22Rv1 (cell line): ENCODE measurements around the gene NOTCH1.

Experiments
- H3K27ac ChIP-seq: fragments of 450-650 bp; 2 replicates; pipeline ENCODE4 v1.5.1; 2017
- CTCF ChIP-seq: fragments of 450-650 bp; IDR thresholded peaks from 2 replicates; pipeline ENCODE4 v1.5.1; 2017; ENCODE audit warnings: mild to moderate bottlenecking
- ZFX ChIP-seq: fragments of 450-650 bp; IDR thresholded peaks from 2 replicates; pipeline ENCODE4 v1.6.1; 2017; ENCODE audit warnings: antibody characterized with exemption, borderline replicate concordance

NOTCH1 gene

GRCh38 chr9:136476369-136477150 is 69.3 kb downstream of the NOTCH1 start:
- no peak for TF ChIP-seq ZFX
- TF ChIP-seq CTCF, result no peak
- H3K27ac ChIP-seq, result no peak overlapping the region

DNA sequence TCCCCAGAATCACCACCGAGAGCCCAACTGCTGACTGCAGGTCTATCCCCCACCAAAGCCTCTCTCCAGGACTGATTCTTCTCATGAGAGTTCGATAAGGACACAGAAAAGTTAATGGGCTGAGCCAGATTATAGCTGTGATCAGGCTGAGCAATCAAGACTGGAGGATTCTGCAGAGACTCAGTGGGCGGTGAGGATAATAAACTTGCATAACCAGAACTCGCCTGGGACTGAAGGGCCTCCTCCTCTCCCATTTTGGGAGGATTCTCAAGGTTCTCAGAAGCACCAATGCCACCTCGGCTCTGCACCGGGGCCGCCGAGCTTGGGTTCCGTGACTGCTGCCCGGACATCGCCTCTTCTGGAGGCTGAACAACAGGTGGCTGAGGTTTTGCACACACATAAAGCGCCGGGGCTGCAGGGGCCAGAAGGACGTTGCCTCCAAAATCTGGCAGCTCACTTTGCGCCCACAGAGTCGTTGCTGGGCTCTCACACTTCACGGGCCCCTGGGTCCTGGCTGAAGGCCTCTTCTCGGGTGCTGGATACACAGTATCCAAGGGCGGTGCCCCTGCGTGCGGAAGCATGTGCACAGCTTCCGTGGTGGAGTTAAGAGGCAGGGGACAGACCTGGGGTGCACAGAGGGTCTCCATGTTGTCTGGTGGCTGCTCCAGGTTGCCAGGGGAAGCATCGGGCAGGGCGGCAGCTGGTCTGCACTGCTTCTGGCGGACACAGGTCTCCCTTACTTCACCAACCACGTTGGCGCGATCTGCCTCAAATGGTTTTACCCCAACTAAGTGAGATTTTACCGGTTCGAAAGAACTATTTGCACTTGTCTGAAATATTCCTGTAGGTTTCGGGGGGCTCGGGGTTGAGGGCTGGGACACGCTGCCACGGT is 70.6 kb downstream of the NOTCH1 start:
- H3K27ac ChIP-seq, result no peak overlapping the region
- no peak for TF ChIP-seq CTCF
- TF ChIP-seq ZFX, result no peak

- no peak overlapping the region for H3K27ac ChIP-seq
- TF ChIP-seq CTCF (no peak), ZFX (no peak)
Observed at GRCh38 chr9:136474021-136474640, 71.7 kb downstream of the NOTCH1 start.

DNA sequence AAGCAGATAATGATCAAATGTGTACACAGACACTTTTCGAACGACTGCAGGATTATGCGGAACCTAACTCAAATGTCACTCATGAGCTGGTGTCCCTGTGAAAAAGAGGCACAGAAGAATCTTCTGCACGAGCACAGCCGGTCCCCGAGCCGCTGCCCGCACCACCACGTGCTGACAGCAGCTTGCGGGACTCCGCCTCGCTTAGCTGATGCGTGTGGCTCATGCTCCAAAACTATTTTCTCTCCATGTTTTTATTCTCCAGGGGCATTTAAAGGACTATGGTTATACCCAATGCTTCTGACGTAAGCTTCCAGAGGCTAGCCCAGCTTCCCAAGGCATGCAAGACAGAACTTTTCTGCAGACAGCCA is 72.5 kb downstream of the NOTCH1 start:
- TF ChIP-seq CTCF (no peak), ZFX (no peak)
- no peak overlapping the region for H3K27ac ChIP-seq

- H3K27ac ChIP-seq, result no peak overlapping the region
- TF ChIP-seq CTCF (no peak), ZFX (no peak)
Observed at GRCh38 chr9:136472640-136473353, 73.1 kb downstream of the NOTCH1 start.

DNA sequence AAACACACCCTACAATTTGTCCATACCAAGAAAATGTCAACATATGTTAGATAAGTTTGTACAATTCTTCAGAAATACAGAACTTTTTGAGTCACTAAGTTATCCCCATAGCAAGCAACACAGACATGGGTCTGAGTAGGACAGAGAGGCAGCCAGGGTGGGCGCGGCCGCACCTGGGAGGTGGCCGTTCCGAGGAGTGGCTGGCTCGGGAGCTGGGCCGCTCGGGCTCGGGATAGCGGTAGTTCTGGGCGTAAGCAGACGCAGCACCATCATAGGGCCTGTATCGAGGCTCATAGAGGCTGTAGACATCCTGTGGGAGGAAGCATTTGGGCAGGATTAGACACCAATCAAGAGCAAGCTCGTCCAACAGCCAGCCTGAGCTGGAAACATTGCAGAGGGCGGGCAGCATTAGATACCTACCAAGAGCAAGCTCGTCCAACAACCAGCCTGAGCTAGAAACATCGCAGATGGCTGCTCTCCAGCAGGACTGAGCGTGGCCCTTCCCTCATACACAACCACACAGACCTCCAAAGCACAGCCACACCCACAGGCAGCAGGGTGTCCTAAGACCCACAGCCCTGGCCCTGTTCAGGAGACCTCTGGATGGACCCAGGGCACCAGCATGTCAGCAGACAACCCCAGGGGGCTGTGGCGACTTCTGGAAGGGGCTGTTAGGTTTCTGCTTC is 73.9 kb downstream of the NOTCH1 start:
- no peak overlapping the region for H3K27ac ChIP-seq
- TF ChIP-seq CTCF, result no peak
- no peak for TF ChIP-seq ZFX
